Astrocyte (in vitro differentiated cells and primary cell): ENCODE results near the gene SIDT2. TPM values are rescaled to one million over a fixed set of nuclear protein-coding genes. Genes with fewer than 3 reads are reported as not detected.

Experiments
- DNase-seq: peaks from one replicate; pipeline ENCODE4 v3.0.0-alpha.2; 2010; ENCODE audit warnings: low read depth
- FAIRE-seq: peaks from 2 replicates; lab custom pipeline; 2011; peaks lifted over from hg19 to GRCh38; lab: Jason Lieb, UNC
- H2AFZ ChIP-seq: 2 replicates; pipeline ENCODE4 v1.6.0; 2012; ENCODE audit warnings: low read depth, low read length, inconsistent platforms
- H3K27ac ChIP-seq: 2 replicates; pipeline ENCODE4 v1.5.1; 2011; ENCODE audit warnings: low read depth, low read length, inconsistent platforms
- H3K27me3 ChIP-seq: 2 replicates; pipeline ENCODE4 v1.6.0; 2011; ENCODE audit warnings: low read length, inconsistent platforms; ENCODE audit not compliant: insufficient read depth
- H3K36me3 ChIP-seq: 2 replicates; pipeline ENCODE4 v1.5.1; 2011; ENCODE audit warnings: low read length, inconsistent platforms; ENCODE audit not compliant: insufficient read depth
- H3K4me1 ChIP-seq: 2 replicates; pipeline ENCODE4 v1.5.1; 2011; ENCODE audit warnings: low read length, inconsistent platforms; ENCODE audit not compliant: insufficient read depth
- H3K4me2 ChIP-seq: 2 replicates; pipeline ENCODE4 v1.6.0; 2012; ENCODE audit warnings: low read length, inconsistent platforms
- H3K4me3 ChIP-seq: 2 replicates; pipeline ENCODE4 v1.5.1; 2011; ENCODE audit warnings: low read depth, mild to moderate bottlenecking, low read length, inconsistent platforms; ENCODE audit not compliant: insufficient read depth
- H3K79me2 ChIP-seq: 2 replicates; pipeline ENCODE4 v1.6.0; 2012; ENCODE audit warnings: mild to moderate bottlenecking, low read length, inconsistent platforms; ENCODE audit not compliant: insufficient read depth
- H3K9ac ChIP-seq: 2 replicates; pipeline ENCODE4 v1.6.0; 2012; ENCODE audit warnings: mild to moderate bottlenecking, low read length, inconsistent platforms
- H3K9me3 ChIP-seq: 2 replicates; pipeline ENCODE4 v1.5.1; 2012; ENCODE audit warnings: low read depth, mild to moderate bottlenecking, low read length, inconsistent platforms; ENCODE audit not compliant: insufficient read depth
- H4K20me1 ChIP-seq: 2 replicates; pipeline ENCODE4 v1.6.0; 2012; ENCODE audit warnings: low read length, inconsistent platforms; ENCODE audit not compliant: insufficient read depth
- H3K27ac Mint-ChIP-seq: one replicate; pipeline ENCODE4 v1.8.0; 2021; ENCODE audit warnings: mild to moderate bottlenecking, mixed read lengths; ENCODE audit not compliant: unreplicated experiment
- H3K27me3 Mint-ChIP-seq: one replicate; pipeline ENCODE4 v1.8.0; 2021; ENCODE audit warnings: low read depth, mixed read lengths; ENCODE audit not compliant: unreplicated experiment
- H3K36me3 Mint-ChIP-seq: one replicate; pipeline ENCODE4 v1.8.0; 2021; ENCODE audit warnings: low read depth, mixed read lengths; ENCODE audit not compliant: unreplicated experiment
- H3K4me1 Mint-ChIP-seq: one replicate; pipeline ENCODE4 v1.8.0; 2021; ENCODE audit warnings: low read depth, mixed read lengths; ENCODE audit not compliant: unreplicated experiment
- H3K4me3 Mint-ChIP-seq: one replicate; pipeline ENCODE4 v1.8.0; 2021; ENCODE audit warnings: mild to moderate bottlenecking, moderate library complexity, mixed read lengths; ENCODE audit not compliant: unreplicated experiment
- H3K9me3 Mint-ChIP-seq: one replicate; pipeline ENCODE4 v1.8.0; 2021; ENCODE audit warnings: mild to moderate bottlenecking, mixed read lengths; ENCODE audit not compliant: unreplicated experiment
- CTCF ChIP-seq: IDR thresholded peaks from 2 replicates; pipeline ENCODE4 v1.5.1; 2011; ENCODE audit warnings: low read depth, mild to moderate bottlenecking, inconsistent platforms, low read length, moderate library complexity; ENCODE audit not compliant: insufficient read depth
- EZH2 ChIP-seq: IDR thresholded peaks from 2 replicates; pipeline ENCODE4 v1.6.1; 2012; ENCODE audit warnings: mild to moderate bottlenecking, low read length, inconsistent platforms; ENCODE audit not compliant: insufficient read depth
- total RNA-seq: library from RNA; stranded (reverse); gene quantifications from 2 replicates; pipeline ENCODE4 v1.2.1, GENCODE V29; 2021

Gene SIDT2
- total RNA-seq, 1 donor from 2014 or later, result 55.8 TPM

- DNase-seq (no peak), FAIRE-seq (no peak)
- H3K27me3 ChIP-seq, result no peaks in the 10 kb centered on the region
- H3K27ac Mint-ChIP-seq, result no peak overlapping the region
- no peaks in the 10 kb centered on the region for H4K20me1 ChIP-seq
- H3K27ac ChIP-seq, result no peak overlapping the region
- no peak overlapping the region for H3K9ac ChIP-seq
- H3K4me2 ChIP-seq, result no peak overlapping the region
- no peak overlapping the region for H2AFZ ChIP-seq
- H3K27me3 Mint-ChIP-seq, result no peaks in the 10 kb centered on the region
- H3K36me3 Mint-ChIP-seq, result peaks cover 32% of the 10 kb centered on the region
- H3K4me1 ChIP-seq, result peaks cover 32% of the 10 kb centered on the region
- no peaks in the 10 kb centered on the region for H3K9me3 ChIP-seq
- peaks cover 1% of the 10 kb centered on the region for H3K9me3 Mint-ChIP-seq
- no peaks in the 10 kb centered on the region for H3K79me2 ChIP-seq
- TF ChIP-seq EZH2 (no peak), CTCF (no peak)
- H3K4me3 Mint-ChIP-seq, result no peak overlapping the region
- H3K4me3 ChIP-seq, result no peak overlapping the region
- peaks cover 50% of the 10 kb centered on the region for H3K36me3 ChIP-seq
- H3K4me1 Mint-ChIP-seq, result peaks cover 21% of the 10 kb centered on the region
These were observed 40.5 kb downstream of the SIDT2 start for GRCh38 chr11:117219001-117219400.

DNA sequence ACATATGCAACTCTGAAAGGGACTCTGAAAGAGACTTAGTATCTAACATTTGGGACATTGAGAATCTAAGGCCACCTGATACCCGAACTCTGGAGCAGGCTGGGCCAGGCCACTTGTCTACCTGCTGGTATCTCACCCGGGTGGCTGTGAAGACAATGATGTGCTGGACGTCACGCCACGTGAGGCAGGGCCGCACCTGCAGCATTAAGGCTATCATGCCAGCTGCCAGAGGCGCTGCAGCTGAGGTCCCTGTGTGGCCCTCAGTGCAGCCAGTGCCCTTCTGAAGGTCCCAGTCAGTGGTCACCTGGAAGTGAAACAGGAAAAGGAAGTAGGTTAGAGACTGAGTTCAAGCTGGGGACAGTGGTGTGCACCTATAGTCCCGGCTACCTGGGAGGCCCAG lies 40.9 kb downstream of the SIDT2 start:
- Histone ChIP-seq H3K27ac (no peak overlapping the region), H3K36me3 (peaks cover 51% of the 10 kb centered on the region), H2AFZ (no peak overlapping the region), H4K20me1 (peaks cover 1% of the 10 kb centered on the region), H3K4me2 (no peak overlapping the region), H3K9ac (no peak overlapping the region), H3K79me2 (no peaks in the 10 kb centered on the region), H3K27me3 (no peaks in the 10 kb centered on the region), H3K4me3 (no peak overlapping the region), H3K4me1 (peaks cover 32% of the 10 kb centered on the region), H3K9me3 (no peaks in the 10 kb centered on the region)
- FAIRE-seq (no peak), DNase-seq (no peak)
- Mint-ChIP-seq H3K4me1 (peaks cover 21% of the 10 kb centered on the region), H3K36me3 (peaks cover 32% of the 10 kb centered on the region), H3K4me3 (no peak overlapping the region), H3K27me3 (no peaks in the 10 kb centered on the region), H3K9me3 (peaks cover 1% of the 10 kb centered on the region), H3K27ac (no peak overlapping the region)
- TF ChIP-seq EZH2 (no peak), CTCF (no peak)

- Histone ChIP-seq H3K4me3 (no peak overlapping the region), H3K27ac (no peak overlapping the region), H3K27me3 (no peaks in the 10 kb centered on the region), H3K36me3 (peaks cover 46% of the 10 kb centered on the region), H3K79me2 (no peaks in the 10 kb centered on the region), H3K4me2 (no peak overlapping the region), H3K9me3 (no peaks in the 10 kb centered on the region), H2AFZ (no peak overlapping the region), H3K9ac (no peak overlapping the region), H3K4me1 (peaks cover 32% of the 10 kb centered on the region), H4K20me1 (peaks cover 4% of the 10 kb centered on the region)
- TF ChIP-seq EZH2 (no peak), CTCF (no peak)
- no peak for DNase-seq
- H3K9me3 Mint-ChIP-seq, result peaks cover 1% of the 10 kb centered on the region
- no peak for FAIRE-seq
- no peak overlapping the region for H3K4me3 Mint-ChIP-seq
- no peaks in the 10 kb centered on the region for H3K27me3 Mint-ChIP-seq
- peaks cover 21% of the 10 kb centered on the region for H3K4me1 Mint-ChIP-seq
- no peak overlapping the region for H3K27ac Mint-ChIP-seq
- H3K36me3 Mint-ChIP-seq, result peaks cover 32% of the 10 kb centered on the region
These were observed 41.5 kb downstream of the SIDT2 start for GRCh38 chr11:117219995-117220394.
